Progenitor cell of endocrine pancreas (in vitro differentiated cells): Measurements from ENCODE around the gene GSTM5. TPM values are rescaled to one million over a fixed set of nuclear protein-coding genes. Genes with fewer than 3 reads are reported as not detected.
"Not testable (repeated sequence)": the region's sequence is repeated elsewhere in the genome, so short reads cannot be mapped to it uniquely, and the experiment has no call there.

Source experiments
- DNase-seq: peaks from one replicate; pipeline ENCODE4 v3.0.0; 2021; ENCODE audit warnings: low spot score; ENCODE audit not compliant: unreplicated experiment
- H3K27ac Mint-ChIP-seq: 2 replicates; pipeline ENCODE4 v1.8.0; 2021; ENCODE audit warnings: mild to moderate bottlenecking, moderate library complexity, mixed read lengths
- H3K27me3 Mint-ChIP-seq: 2 replicates; pipeline ENCODE4 v1.8.0; 2021; ENCODE audit warnings: mixed read lengths
- H3K36me3 Mint-ChIP-seq: 2 replicates; pipeline ENCODE4 v1.8.0; 2022; ENCODE audit warnings: mixed read lengths; ENCODE audit not compliant: insufficient read depth
- H3K4me1 Mint-ChIP-seq: 2 replicates; pipeline ENCODE4 v1.8.0; 2021; ENCODE audit warnings: low read depth, mixed read lengths
- H3K4me3 Mint-ChIP-seq: 2 replicates; pipeline ENCODE4 v1.8.0; 2021; ENCODE audit warnings: low read depth, mild to moderate bottlenecking, moderate library complexity, mixed read lengths
- H3K9me3 Mint-ChIP-seq: 2 replicates; pipeline ENCODE4 v1.8.0; 2021; ENCODE audit warnings: low read depth, mixed read lengths
- total RNA-seq: library from RNA; stranded (reverse); gene quantifications from 2 replicates; pipeline ENCODE4 v1.2.1, GENCODE V29; 2021
- TF ChIP-seq, protein P1 (sequence below): fragments of 200-600 bp; sonication (generic); IDR thresholded peaks from one replicate; pipeline ENCODE4 v1.5.0; 2021; ENCODE audit warnings: antibody characterized with exemption, mild to moderate bottlenecking; ENCODE audit not compliant: unreplicated experiment

The GSTM5 gene
- total RNA-seq, 1 donor from 2014 or later: 2.8 TPM

DNA sequence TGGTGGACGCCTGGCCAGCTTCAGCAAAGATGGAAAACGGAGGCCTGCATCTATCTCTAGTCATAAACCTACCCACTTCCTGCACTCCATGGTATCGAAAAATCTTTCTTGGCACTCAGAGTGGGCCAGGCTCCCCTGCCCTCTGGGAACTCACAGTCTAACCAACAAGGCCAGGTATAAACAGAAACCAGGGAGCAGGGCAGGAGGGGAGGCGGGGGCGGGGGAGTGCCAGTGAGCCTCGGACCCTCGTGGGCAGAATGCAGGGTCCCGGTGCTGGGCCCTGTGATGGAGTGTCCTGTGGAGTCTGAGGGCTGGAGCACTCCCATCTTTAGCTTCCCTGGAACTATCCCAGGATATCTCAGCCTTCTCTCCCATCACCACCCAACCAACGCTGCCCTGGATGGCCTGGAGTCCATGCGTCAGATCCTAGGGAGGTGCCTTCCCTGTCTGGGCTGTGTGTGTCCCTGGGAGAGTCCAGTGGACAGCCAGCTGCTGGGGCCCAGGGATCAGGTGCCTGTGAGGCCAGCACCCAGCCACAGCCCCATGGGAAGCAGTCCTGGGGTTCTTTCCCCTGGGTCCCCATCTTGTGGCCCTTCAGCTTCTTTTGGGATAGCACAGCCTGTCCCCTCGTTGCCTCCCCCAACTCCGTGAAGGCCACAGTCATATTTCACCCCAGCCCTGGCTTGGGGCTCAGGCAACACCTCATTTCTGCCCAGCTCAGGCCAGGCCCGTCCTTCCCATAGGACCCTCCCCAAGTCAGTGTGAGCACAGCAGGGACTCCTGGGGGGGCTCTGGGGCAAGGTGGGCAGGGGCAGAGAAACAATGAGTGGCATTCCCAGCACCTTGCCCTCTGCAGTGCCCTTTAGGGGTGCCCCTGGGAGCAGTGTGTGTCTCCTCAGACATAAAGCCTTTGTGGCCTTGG lies 52.8 kb downstream of the GSTM5 start:
- Mint-ChIP-seq H3K27ac (no peak overlapping the region), H3K9me3 (no peaks in the 10 kb centered on the region)
- TF ChIP-seq, protein P1, sequence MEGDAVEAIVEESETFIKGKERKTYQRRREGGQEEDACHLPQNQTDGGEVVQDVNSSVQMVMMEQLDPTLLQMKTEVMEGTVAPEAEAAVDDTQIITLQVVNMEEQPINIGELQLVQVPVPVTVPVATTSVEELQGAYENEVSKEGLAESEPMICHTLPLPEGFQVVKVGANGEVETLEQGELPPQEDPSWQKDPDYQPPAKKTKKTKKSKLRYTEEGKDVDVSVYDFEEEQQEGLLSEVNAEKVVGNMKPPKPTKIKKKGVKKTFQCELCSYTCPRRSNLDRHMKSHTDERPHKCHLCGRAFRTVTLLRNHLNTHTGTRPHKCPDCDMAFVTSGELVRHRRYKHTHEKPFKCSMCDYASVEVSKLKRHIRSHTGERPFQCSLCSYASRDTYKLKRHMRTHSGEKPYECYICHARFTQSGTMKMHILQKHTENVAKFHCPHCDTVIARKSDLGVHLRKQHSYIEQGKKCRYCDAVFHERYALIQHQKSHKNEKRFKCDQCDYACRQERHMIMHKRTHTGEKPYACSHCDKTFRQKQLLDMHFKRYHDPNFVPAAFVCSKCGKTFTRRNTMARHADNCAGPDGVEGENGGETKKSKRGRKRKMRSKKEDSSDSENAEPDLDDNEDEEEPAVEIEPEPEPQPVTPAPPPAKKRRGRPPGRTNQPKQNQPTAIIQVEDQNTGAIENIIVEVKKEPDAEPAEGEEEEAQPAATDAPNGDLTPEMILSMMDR: no peak

DNA sequence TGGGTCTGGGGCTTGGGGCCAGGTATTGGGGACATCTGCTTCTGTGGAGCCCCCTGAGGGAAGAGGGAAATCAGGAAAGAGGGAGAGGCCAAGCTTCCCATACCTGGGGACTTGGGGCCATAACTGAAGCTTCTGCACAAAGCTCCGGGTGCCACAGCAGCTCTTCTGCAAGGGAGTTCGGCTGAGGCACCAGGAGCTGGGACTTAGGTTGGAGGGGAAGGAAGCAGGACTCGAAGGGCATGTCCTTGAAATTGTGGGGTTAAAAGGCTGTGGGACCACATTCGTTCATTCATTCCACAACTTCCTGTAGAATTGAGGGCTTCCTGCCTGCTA lies 53.4 kb downstream of the GSTM5 start:
- no peaks in the 10 kb centered on the region for H3K36me3 Mint-ChIP-seq
- H3K4me3 Mint-ChIP-seq: no peak overlapping the region
- H3K9me3 Mint-ChIP-seq: no peaks in the 10 kb centered on the region
- TF ChIP-seq, protein P1: no peak
- no peak for DNase-seq
- H3K27me3 Mint-ChIP-seq: peaks cover 8% of the 10 kb centered on the region
- H3K27ac Mint-ChIP-seq: no peak overlapping the region
- peaks cover 11% of the 10 kb centered on the region for H3K4me1 Mint-ChIP-seq

More for the DNA sequence above, 52.8 kb downstream of the GSTM5 start:
- H3K36me3 Mint-ChIP-seq: no peaks in the 10 kb centered on the region
- no peak overlapping the region for H3K4me3 Mint-ChIP-seq
- H3K4me1 Mint-ChIP-seq: peaks cover 11% of the 10 kb centered on the region
- H3K27me3 Mint-ChIP-seq: peaks cover 7% of the 10 kb centered on the region
- DNase-seq: no peak

DNA sequence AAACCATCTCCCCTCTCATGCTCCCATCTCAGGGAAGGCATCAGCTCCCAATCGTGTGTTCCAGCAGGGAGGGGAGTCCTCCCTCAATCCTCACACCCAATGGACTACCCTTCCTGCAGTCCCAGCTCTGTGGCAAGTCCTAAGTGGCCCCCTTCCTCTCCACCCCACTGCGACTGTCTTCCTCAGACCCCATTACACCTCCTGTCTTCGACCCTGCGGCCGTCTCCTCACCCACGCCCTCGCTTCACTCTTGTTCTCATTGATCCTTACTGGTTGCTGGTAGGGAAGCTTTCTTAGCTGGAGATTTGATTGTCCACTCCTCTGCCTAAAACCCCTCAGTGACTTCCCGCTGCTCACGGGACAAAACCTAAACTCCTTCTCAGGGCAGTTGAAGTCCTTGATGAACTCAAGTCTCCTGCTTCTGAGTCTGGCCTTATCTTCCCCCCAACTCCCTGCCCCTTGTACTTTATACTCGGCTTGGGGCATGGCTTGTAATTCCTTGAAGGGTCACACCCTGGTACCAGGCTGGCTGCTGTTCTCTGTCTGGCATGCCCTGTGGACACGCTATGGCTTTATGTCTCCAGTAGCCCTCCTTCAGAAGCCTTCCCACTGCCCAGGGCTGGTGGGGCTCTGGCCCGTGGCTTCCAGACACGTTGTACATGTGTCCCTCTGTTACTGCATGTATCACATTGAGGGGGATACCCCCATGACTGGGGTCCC lies 54.0 kb downstream of the GSTM5 start:
- Mint-ChIP-seq H3K4me3 (no peak overlapping the region), H3K27me3 (peaks cover 8% of the 10 kb centered on the region), H3K4me1 (peaks cover 11% of the 10 kb centered on the region), H3K27ac (no peak overlapping the region), H3K36me3 (no peaks in the 10 kb centered on the region), H3K9me3 (no peaks in the 10 kb centered on the region)
- no peak for DNase-seq
- TF ChIP-seq, protein P1: no peak

DNA sequence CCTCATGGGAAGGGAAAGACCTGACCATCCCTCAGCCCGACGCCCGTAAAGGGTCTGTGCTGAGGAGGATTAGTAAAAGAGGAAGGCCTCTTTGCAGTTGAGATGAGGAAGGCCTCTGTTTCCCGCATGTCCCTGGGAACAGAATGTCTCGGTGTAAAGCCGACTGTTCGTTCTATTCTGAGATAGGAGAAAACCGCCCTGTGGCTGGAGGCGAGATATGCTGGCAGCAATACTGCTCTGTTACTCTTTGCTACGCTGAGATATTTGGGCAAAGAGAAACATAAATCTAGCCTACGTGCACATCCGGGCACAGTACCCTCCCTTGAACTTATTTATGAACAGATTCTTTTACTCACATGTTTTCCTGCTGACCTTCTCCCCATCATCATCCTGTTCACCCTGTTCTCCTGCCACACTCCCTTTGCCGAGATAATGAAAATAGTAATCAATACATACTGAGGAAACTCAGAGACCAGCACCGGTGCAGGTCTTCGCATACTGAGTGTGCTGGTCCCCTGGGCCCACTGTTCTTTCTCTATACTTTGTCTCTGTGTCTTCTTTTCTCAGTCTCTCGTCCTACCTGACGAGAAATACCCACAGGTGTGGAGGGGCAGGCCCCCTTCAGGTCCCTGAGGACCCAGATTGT lies 55.1 kb downstream of the GSTM5 start:
- not testable (repeated sequence) for DNase-seq, H3K4me3 Mint-ChIP-seq, H3K36me3 Mint-ChIP-seq, H3K9me3 Mint-ChIP-seq, H3K27me3 Mint-ChIP-seq, H3K27ac Mint-ChIP-seq
- H3K4me1 Mint-ChIP-seq: peaks cover 11% of the 10 kb centered on the region

Other genes with a start within 250 kb of the GSTM5 start
- gene SYPL2, start 245.7 kb upstream of the GSTM5 start, total RNA-seq: 0.95 and 1.1 TPM in 2 replicates
- 17.6 and 19.6 TPM in 2 replicates for gene ATXN7L2, start 228.3 kb upstream of the GSTM5 start, total RNA-seq
- gene CYB561D1, start 218.2 kb upstream of the GSTM5 start, total RNA-seq: 11.1 TPM in 2 replicates
- 7.0 and 7.2 TPM in 2 replicates for gene AMIGO1, start 202.5 kb upstream of the GSTM5 start, total RNA-seq
- 0.53 TPM in 1 of 2 replicates, not detected in the other for gene GPR61, start 172.4 kb upstream of the GSTM5 start, total RNA-seq
- gene GNAI3, start 163.6 kb upstream of the GSTM5 start, total RNA-seq: 10.0 and 10.3 TPM in 2 replicates
- 0.57 TPM in 1 of 2 replicates, not detected in the other for gene GNAT2, start 92.6 kb upstream of the GSTM5 start, total RNA-seq
- 91.6 and 94.5 TPM in 2 replicates for gene AMPD2, start 92.4 kb upstream of the GSTM5 start, total RNA-seq
- 21.0 and 21.2 TPM in 2 replicates for gene GSTM4, start 56.2 kb upstream of the GSTM5 start, total RNA-seq
- 76.9 and 79.5 TPM in 2 replicates for gene GSTM2, start 44.2 kb upstream of the GSTM5 start, total RNA-seq
- gene GSTM1, start 24.4 kb upstream of the GSTM5 start, total RNA-seq: 39.0 and 39.1 TPM in 2 replicates
- gene GSTM3, start 28.8 kb downstream of the GSTM5 start, total RNA-seq: 77.8 and 83.1 TPM in 2 replicates
- gene EPS8L3, start 51.7 kb downstream of the GSTM5 start, total RNA-seq: 9.5 and 14.2 TPM in 2 replicates
- gene CSF1, start 198.6 kb downstream of the GSTM5 start, total RNA-seq: 0.89 and 2.9 TPM in 2 replicates